Ovary (tissue), 3 donors: Measurements from ENCODE around the gene NPC2.

Source experiments
- CTCF ChIP-seq, 3 donors: fragments of 450-650 bp in 2 of 3; fragments of 200-600 bp in 1 of 3; IDR thresholded peaks; one replicate each; pipeline versions ENCODE4 v1.5.1 to v1.8.0; 2016 to 2022; ENCODE audit warnings: antibody characterized with exemption in 3 of 3, mild to moderate bottlenecking in 1 of 3
- EP300 ChIP-seq: sonication (generic); formaldehyde crosslinking; IDR thresholded peaks from one replicate; pipeline ENCODE4 v1.6.1; 2017; ENCODE audit warnings: antibody characterized with exemption
- POLR2A ChIP-seq: fragments of 450-650 bp; IDR thresholded peaks from one replicate; pipeline ENCODE4 v1.6.1; 2017; ENCODE audit warnings: antibody characterized with exemption, mild to moderate bottlenecking, moderate library complexity
- donor health status: DM: no; HTN: no; CAD: no.

GRCh38 chr14:74507085-74507484 lies 14.0 kb upstream of the NPC2 start:
- TF ChIP-seq CTCF (IDR thresholded peaks at IDR 0.05) = no peak
- TF ChIP-seq POLR2A = no peak
- TF ChIP-seq EP300 = no peak
